NB4 (cell line): ENCODE data around the gene VPS39.

ENCODE experiments used
- DNase-seq: peaks from one replicate; pipeline ENCODE4 v3.0.0; 2010; ENCODE audit warnings: low read depth
- H3K4me3 ChIP-seq: one replicate; pipeline ENCODE4 v1.5.1; 2011; ENCODE audit warnings: mild to moderate bottlenecking, low read depth, low read length, moderate library complexity
- CTCF ChIP-seq: IDR thresholded peaks from one replicate; pipeline ENCODE4 v1.5.1; 2012; ENCODE audit warnings: low read depth, low read length
- MAX ChIP-seq: IDR thresholded peaks from 2 replicates; pipeline ENCODE4 v1.6.1; 2011; ENCODE audit warnings: low read depth, low read length
- MYC ChIP-seq: IDR thresholded peaks from 2 replicates; pipeline ENCODE4 v1.6.1; 2011; ENCODE audit warnings: low read depth, low read length
- POLR2A ChIP-seq: IDR thresholded peaks from 2 replicates; pipeline ENCODE4 v1.6.1; 2011; ENCODE audit warnings: mild to moderate bottlenecking; ENCODE audit not compliant: insufficient read length; ENCODE audit errors: extremely low read depth

Gene VPS39

GRCh38 chr15:42143356-42143755 lies 64.7 kb downstream of the VPS39 start:
- TF ChIP-seq CTCF (no peak), MYC (no peak), MAX (no peak), POLR2A (no peak)
- DNase-seq = no peak
- H3K4me3 ChIP-seq = no peak overlapping the region

GRCh38 chr15:42141795-42142667 lies 66.1 kb downstream of the VPS39 start:
- TF ChIP-seq POLR2A = no peak
- no peak for TF ChIP-seq MAX
- no peak for TF ChIP-seq MYC
- no peak for TF ChIP-seq CTCF
- no peak for DNase-seq
- H3K4me3 ChIP-seq = no peak overlapping the region

- TF ChIP-seq POLR2A (no peak), MYC (no peak), CTCF (no peak), MAX (no peak)
- no peak overlapping the region for H3K4me3 ChIP-seq
- no peak for DNase-seq
Measured at GRCh38 chr15:42141246-42141645, 66.9 kb downstream of the VPS39 start.

- no peak for TF ChIP-seq CTCF
- no peak for TF ChIP-seq MAX
- TF ChIP-seq MYC = no peak
- no peak for TF ChIP-seq POLR2A
- no peak overlapping the region for H3K4me3 ChIP-seq
Measured at GRCh38 chr15:42140383-42141070, 67.6 kb downstream of the VPS39 start.

GRCh38 chr15:42139596-42139995 lies 68.5 kb downstream of the VPS39 start:
- no peak for DNase-seq
- TF ChIP-seq MYC (no peak), CTCF (no peak), POLR2A (no peak)

More at GRCh38 chr15:42140383-42141070, 67.6 kb downstream of the VPS39 start:
- no peak for DNase-seq

More at GRCh38 chr15:42139596-42139995, 68.5 kb downstream of the VPS39 start:
- H3K4me3 ChIP-seq = no peak overlapping the region
